Neural cell (in vitro differentiated cells): ENCODE measurements around the gene GUF1.

Experiments
- EP300 ChIP-seq: fragments of 450-650 bp; conservative IDR thresholded peaks from 2 replicates; pipeline ENCODE4 v1.6.1; 2014; ENCODE audit warnings: antibody characterized with exemption, mild to moderate bottlenecking, moderate library complexity; ENCODE audit not compliant: poor library complexity, severe bottlenecking
- EZH2 ChIP-seq: fragments of 200-600, 300-800 bp; shearing (Covaris generic), sonication (generic); IDR thresholded peaks from 2 replicates; pipeline ENCODE4 v1.6.1; 2014; ENCODE audit warnings: antibody characterized with exemption, low read length, borderline replicate concordance, mild to moderate bottlenecking; ENCODE audit not compliant: insufficient read depth, poor library complexity, severe bottlenecking
- MXI1 ChIP-seq: fragments of 450-650 bp; conservative IDR thresholded peaks from 2 replicates; pipeline ENCODE4 v1.6.1; 2014; ENCODE audit warnings: antibody characterized with exemption, mild to moderate bottlenecking; ENCODE audit not compliant: poor library complexity, severe bottlenecking
- POLR2AphosphoS5 ChIP-seq: IDR thresholded peaks from 2 replicates; pipeline ENCODE4 v1.6.1; 2012
- RAD21 ChIP-seq: fragments of 450-650 bp; conservative IDR thresholded peaks from 2 replicates; pipeline ENCODE4 v1.6.1; 2014; ENCODE audit warnings: antibody characterized with exemption, mild to moderate bottlenecking, moderate library complexity
- TF ChIP-seq, protein P1 (sequence below): fragments of 450-650 bp; IDR thresholded peaks from 2 replicates; pipeline ENCODE4 v1.5.1; 2014; ENCODE audit warnings: antibody characterized with exemption, mild to moderate bottlenecking, moderate library complexity; ENCODE audit not compliant: poor library complexity, severe bottlenecking
- TF ChIP-seq, protein P2 (sequence below): IDR thresholded peaks from 2 replicates; pipeline ENCODE4 v1.6.1; 2012; ENCODE audit warnings: borderline replicate concordance

DNA sequence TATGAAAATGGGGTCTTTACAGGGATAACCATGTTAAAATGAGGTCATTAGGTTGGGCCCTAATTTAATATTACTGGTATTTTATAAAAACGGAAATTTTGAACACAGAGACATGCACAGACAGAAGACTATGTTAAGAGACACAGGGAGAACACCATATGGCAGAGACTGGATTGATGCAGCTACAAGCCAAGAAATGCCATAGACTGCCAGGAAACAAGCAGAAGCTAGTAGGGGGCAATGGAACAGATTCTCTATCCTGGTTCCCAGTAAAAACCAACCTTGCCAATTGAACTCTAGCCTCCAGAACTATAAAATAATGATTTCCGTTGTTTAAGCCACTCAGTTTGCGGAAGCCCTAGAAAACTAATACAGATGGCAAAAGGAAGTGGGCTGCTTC, 6.6 kb upstream of the GUF1 start:
- TF ChIP-seq MXI1, result no peak
- TF ChIP-seq, protein P1, sequence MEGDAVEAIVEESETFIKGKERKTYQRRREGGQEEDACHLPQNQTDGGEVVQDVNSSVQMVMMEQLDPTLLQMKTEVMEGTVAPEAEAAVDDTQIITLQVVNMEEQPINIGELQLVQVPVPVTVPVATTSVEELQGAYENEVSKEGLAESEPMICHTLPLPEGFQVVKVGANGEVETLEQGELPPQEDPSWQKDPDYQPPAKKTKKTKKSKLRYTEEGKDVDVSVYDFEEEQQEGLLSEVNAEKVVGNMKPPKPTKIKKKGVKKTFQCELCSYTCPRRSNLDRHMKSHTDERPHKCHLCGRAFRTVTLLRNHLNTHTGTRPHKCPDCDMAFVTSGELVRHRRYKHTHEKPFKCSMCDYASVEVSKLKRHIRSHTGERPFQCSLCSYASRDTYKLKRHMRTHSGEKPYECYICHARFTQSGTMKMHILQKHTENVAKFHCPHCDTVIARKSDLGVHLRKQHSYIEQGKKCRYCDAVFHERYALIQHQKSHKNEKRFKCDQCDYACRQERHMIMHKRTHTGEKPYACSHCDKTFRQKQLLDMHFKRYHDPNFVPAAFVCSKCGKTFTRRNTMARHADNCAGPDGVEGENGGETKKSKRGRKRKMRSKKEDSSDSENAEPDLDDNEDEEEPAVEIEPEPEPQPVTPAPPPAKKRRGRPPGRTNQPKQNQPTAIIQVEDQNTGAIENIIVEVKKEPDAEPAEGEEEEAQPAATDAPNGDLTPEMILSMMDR, result no peak
- no peak for TF ChIP-seq EZH2
- no peak for TF ChIP-seq POLR2AphosphoS5
- no peak for TF ChIP-seq RAD21
- no peak for TF ChIP-seq EP300
- TF ChIP-seq, protein P2, sequence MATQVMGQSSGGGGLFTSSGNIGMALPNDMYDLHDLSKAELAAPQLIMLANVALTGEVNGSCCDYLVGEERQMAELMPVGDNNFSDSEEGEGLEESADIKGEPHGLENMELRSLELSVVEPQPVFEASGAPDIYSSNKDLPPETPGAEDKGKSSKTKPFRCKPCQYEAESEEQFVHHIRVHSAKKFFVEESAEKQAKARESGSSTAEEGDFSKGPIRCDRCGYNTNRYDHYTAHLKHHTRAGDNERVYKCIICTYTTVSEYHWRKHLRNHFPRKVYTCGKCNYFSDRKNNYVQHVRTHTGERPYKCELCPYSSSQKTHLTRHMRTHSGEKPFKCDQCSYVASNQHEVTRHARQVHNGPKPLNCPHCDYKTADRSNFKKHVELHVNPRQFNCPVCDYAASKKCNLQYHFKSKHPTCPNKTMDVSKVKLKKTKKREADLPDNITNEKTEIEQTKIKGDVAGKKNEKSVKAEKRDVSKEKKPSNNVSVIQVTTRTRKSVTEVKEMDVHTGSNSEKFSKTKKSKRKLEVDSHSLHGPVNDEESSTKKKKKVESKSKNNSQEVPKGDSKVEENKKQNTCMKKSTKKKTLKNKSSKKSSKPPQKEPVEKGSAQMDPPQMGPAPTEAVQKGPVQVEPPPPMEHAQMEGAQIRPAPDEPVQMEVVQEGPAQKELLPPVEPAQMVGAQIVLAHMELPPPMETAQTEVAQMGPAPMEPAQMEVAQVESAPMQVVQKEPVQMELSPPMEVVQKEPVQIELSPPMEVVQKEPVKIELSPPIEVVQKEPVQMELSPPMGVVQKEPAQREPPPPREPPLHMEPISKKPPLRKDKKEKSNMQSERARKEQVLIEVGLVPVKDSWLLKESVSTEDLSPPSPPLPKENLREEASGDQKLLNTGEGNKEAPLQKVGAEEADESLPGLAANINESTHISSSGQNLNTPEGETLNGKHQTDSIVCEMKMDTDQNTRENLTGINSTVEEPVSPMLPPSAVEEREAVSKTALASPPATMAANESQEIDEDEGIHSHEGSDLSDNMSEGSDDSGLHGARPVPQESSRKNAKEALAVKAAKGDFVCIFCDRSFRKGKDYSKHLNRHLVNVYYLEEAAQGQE, result no peak
